ENCODE measurements around the gene SLC12A7.

The SLC12A7 gene

GRCh38 chr5:1116977-1117376, 5.1 kb upstream of the SLC12A7 start:
- H3K9me3 Mint-ChIP-seq: no peaks in the 10 kb centered on the region
- DNase-seq (no peak), ATAC-seq (replicated peaks) (no peak)
- H3K4me3 Mint-ChIP-seq: no peak overlapping the region
- H3K4me1 Mint-ChIP-seq (ENCODE audit: low read depth in 2 of 2): peaks cover 0 to 3% of the 10 kb centered on the region in 2 donors
- H3K27ac Mint-ChIP-seq: no peak overlapping the region
- peaks cover 0 to 26% of the 10 kb centered on the region in 2 donors for H3K27me3 Mint-ChIP-seq
- peaks cover 5% of the 10 kb centered on the region for H3K36me3 Mint-ChIP-seq (ENCODE audit: insufficient read depth)

DNA sequence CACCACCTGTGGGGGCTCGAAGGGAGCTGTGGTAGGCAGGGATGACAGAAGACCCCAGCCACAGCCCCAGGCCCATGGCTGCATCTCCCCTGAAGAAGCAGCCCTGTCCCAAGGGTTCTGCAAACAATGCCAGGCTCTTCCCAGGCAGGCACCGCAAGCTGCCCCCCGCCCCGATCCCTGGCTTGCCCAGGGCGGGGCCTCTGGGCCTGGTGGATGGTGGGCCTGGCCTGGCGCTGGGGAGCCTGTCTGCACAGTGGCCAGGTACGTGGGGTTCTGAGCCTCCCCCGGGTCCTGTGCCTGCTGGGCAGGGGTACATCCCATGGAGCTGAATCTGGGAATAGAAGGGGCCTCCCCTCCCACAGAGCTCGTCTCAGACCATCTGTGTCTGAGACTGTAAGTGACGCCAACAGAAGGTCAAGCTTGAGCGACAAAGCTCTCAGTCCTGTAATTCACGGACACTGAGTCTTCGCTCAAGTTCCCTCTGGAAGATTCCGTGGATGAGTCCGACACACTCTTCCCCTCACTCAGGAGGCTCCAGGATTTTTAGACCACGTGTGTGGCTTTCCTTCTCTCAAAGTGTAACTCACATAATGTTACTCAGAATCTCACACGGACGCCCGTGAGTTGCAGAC, 4.4 kb upstream of the SLC12A7 start:
- no peaks in the 10 kb centered on the region for H3K9me3 Mint-ChIP-seq
- peaks cover 0 to 26% of the 10 kb centered on the region in 2 donors for H3K27me3 Mint-ChIP-seq
- peaks cover 0 to 3% of the 10 kb centered on the region in 2 donors for H3K4me1 Mint-ChIP-seq (ENCODE audit: low read depth in 2 of 2)
- H3K27ac Mint-ChIP-seq: no peak overlapping the region
- no peak for DNase-seq
- no peak for ATAC-seq (replicated peaks)
- H3K4me3 Mint-ChIP-seq: no peak overlapping the region
- H3K36me3 Mint-ChIP-seq (ENCODE audit: insufficient read depth): peaks cover 5% of the 10 kb centered on the region

- peaks cover 5% of the 10 kb centered on the region for H3K36me3 Mint-ChIP-seq (ENCODE audit: insufficient read depth)
- peaks cover 0 to 18% of the 10 kb centered on the region in 2 donors for H3K27me3 Mint-ChIP-seq
- DNase-seq: no peak
- H3K4me1 Mint-ChIP-seq (ENCODE audit: low read depth in 2 of 2): peaks cover 5 to 9% of the 10 kb centered on the region in 2 donors
- no peak overlapping the region for H3K27ac Mint-ChIP-seq
- no peak for ATAC-seq (replicated peaks)
- no peak overlapping the region for H3K4me3 Mint-ChIP-seq
- no peaks in the 10 kb centered on the region for H3K9me3 Mint-ChIP-seq
Measured at GRCh38 chr5:1115123-1115815, 3.4 kb upstream of the SLC12A7 start.

DNA sequence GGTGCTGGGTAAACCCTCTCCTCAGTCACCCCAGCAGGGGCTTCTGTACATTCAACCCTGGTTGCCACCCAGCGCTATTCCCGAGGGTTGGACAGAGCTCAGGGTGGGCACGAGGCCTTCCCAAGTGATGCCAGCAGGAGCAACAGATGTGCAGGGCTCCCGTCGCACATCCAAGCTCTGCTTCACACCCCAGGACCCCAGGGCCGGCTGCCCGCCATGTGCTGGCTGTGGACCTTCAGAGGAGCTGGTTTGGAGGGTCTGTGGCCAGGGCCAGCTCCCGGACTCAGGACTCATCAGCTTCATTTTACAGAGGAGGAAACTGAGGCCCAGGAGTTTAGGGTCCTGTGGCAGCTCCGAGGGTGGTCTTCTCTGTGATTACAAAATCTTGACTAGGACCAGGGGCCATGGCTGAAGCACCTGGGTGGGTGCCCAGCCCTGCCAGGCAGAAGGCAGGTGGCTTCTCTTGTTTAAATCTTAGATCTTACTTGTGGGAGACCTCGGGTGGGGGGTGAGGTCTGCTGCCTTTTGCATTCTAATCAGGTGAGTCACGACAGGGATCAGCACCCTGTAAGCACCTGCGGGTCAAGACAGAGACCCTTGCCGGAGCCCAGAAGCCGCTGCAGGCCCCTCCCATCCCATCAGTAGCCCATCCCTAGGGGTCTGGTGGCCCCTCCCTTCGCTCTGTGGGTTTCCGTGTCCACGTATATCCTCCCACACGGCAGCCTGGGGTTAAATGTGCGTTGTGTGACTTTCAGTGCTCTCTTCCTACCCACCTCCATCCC, 2.1 kb upstream of the SLC12A7 start:
- DNase-seq (no peak), ATAC-seq (replicated peaks) (no peak)
- H3K4me1 Mint-ChIP-seq (ENCODE audit: low read depth in 2 of 2): peaks cover 5 to 14% of the 10 kb centered on the region in 2 donors
- H3K27ac Mint-ChIP-seq: no peak overlapping the region
- peaks cover 0 to 12% of the 10 kb centered on the region in 2 donors for H3K27me3 Mint-ChIP-seq
- H3K9me3 Mint-ChIP-seq: no peaks in the 10 kb centered on the region
- peak overlapping the region in 1 of 2 donors; percentile 67 for H3K4me3 Mint-ChIP-seq
- H3K36me3 Mint-ChIP-seq (ENCODE audit: insufficient read depth): peaks cover 5% of the 10 kb centered on the region

DNA sequence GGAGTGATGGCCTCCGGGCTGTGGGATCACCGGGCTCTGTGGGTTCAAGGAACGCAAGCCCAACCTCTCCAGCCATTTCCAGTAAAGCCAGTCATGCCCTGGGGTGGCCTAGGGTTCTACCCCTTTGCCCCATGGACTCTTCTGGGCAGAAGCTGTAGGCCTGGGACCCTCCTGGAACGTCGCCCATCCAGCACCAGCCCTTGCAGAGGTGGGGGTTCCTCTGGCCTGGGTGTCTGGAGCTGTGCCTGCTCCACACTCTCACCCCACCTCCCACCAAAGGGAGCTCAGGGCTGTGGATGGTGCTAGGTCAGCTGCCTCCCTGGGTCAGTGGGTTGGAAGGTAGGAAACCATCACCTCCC, 1.4 kb upstream of the SLC12A7 start:
- ATAC-seq (replicated peaks): no peak

GRCh38 chr5:1112596-1113331, 901 bp upstream of the SLC12A7 start:
- DNase-seq (no peak), ATAC-seq (replicated peaks) (no peak)
- H3K4me3 Mint-ChIP-seq: peak overlapping the region; percentile 67 to 72
- H3K9me3 Mint-ChIP-seq: no peaks in the 10 kb centered on the region
- peaks cover 0 to 12% of the 10 kb centered on the region in 2 donors for H3K27me3 Mint-ChIP-seq
- peaks cover 9% of the 10 kb centered on the region for H3K36me3 Mint-ChIP-seq (ENCODE audit: insufficient read depth)
- peaks cover 9 to 22% of the 10 kb centered on the region in 2 donors for H3K4me1 Mint-ChIP-seq (ENCODE audit: low read depth in 2 of 2)
- H3K27ac Mint-ChIP-seq: peak overlapping the region in 1 of 2 donors; percentile 51

More for the DNA sequence above, 1.4 kb upstream of the SLC12A7 start:
- Mint-ChIP-seq H3K27me3 (peaks cover 0 to 12% of the 10 kb centered on the region in 2 donors), H3K9me3 (no peaks in the 10 kb centered on the region), H3K4me1 (ENCODE audit: low read depth in 2 of 2) (peaks cover 9 to 17% of the 10 kb centered on the region in 2 donors), H3K4me3 (peak overlapping the region; percentile 8 to 67), H3K27ac (no peak overlapping the region), H3K36me3 (ENCODE audit: insufficient read depth) (peaks cover 8% of the 10 kb centered on the region)
- DNase-seq: no peak

- H3K27me3 Mint-ChIP-seq: peaks cover 0 to 12% of the 10 kb centered on the region in 2 donors
- peak overlapping the region; percentile 64 to 92 for H3K27ac Mint-ChIP-seq
- H3K9me3 Mint-ChIP-seq: no peaks in the 10 kb centered on the region
- peak overlapping the region; percentile 89 for H3K4me3 Mint-ChIP-seq
- ATAC-seq (replicated peaks) (peak; percentile 36), DNase-seq (no peak)
- H3K4me1 Mint-ChIP-seq (ENCODE audit: low read depth in 2 of 2): peaks cover 9 to 32% of the 10 kb centered on the region in 2 donors
- peaks cover 14% of the 10 kb centered on the region for H3K36me3 Mint-ChIP-seq (ENCODE audit: insufficient read depth)
Measured at GRCh38 chr5:1111241-1111726, 579 bp downstream of the SLC12A7 start.

- peaks cover 21% of the 10 kb centered on the region for H3K36me3 Mint-ChIP-seq (ENCODE audit: insufficient read depth)
- H3K27me3 Mint-ChIP-seq: peaks cover 0 to 12% of the 10 kb centered on the region in 2 donors
- ATAC-seq (replicated peaks) (no peak), DNase-seq (peak in 1 of 3 experiments; percentile 10)
- peak overlapping the region; percentile 89 for H3K4me3 Mint-ChIP-seq
- peaks cover 14 to 37% of the 10 kb centered on the region in 2 donors for H3K4me1 Mint-ChIP-seq (ENCODE audit: low read depth in 2 of 2)
- H3K9me3 Mint-ChIP-seq: no peaks in the 10 kb centered on the region
- peak overlapping the region; percentile 64 to 92 for H3K27ac Mint-ChIP-seq
Measured at GRCh38 chr5:1110307-1111240, 1.3 kb downstream of the SLC12A7 start.

DNA sequence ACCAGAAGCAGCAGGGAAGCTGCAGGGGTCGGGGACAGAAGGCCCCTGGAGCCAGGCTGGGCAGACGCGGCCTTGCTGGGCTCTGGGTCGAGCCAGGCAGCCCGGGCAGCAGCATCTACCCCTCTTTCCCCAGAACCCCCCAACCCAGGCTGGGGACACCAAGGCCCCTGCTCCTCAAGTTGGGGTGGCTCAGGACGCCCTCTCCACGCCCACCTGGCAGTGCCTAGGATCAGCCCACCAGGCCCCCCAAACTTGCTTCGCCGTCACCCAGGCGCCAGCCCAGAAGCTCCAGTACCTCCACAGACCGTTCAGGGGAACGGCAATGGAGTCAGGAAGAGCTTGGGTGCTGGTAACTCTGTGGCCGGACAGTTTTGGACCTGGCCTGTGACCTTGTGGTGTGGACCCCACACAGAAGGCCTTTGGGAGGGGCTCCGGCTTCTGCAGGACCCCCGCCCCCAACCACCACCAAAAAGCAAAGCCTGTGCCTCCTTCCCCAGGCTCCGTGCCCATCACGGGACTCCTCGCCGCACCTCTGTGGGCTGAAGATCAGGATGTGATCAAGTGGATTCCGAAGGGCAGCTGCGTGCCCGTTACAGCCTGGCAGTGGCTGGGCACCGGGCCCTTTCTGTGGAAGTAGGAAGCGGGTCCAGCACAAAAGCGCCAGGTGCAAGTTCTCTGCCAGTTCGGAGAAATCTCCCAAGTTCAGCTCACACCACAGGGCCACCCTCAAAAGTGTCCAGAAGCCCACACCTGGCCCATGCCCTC, 2.1 kb downstream of the SLC12A7 start:
- H3K4me3 Mint-ChIP-seq: peak overlapping the region; percentile 89
- no peak for ATAC-seq (replicated peaks)
- no peaks in the 10 kb centered on the region for H3K9me3 Mint-ChIP-seq
- peaks cover 30% of the 10 kb centered on the region for H3K36me3 Mint-ChIP-seq (ENCODE audit: insufficient read depth)
- H3K27ac Mint-ChIP-seq: peak overlapping the region; percentile 64 to 92
- peaks cover 0 to 12% of the 10 kb centered on the region in 2 donors for H3K27me3 Mint-ChIP-seq
- no peak for DNase-seq
- H3K4me1 Mint-ChIP-seq (ENCODE audit: low read depth in 2 of 2): peaks cover 16 to 44% of the 10 kb centered on the region in 2 donors

- H3K27me3 Mint-ChIP-seq: peaks cover 0 to 11% of the 10 kb centered on the region in 2 donors
- peaks cover 24 to 52% of the 10 kb centered on the region in 2 donors for H3K4me1 Mint-ChIP-seq (ENCODE audit: low read depth in 2 of 2)
- peaks cover 37% of the 10 kb centered on the region for H3K36me3 Mint-ChIP-seq (ENCODE audit: insufficient read depth)
- peak overlapping the region in 1 of 2 donors; percentile 21 for H3K4me3 Mint-ChIP-seq
- no peaks in the 10 kb centered on the region for H3K9me3 Mint-ChIP-seq
- ATAC-seq (replicated peaks) (no peak), DNase-seq (no peak)
- peak overlapping the region in 1 of 2 donors; percentile 33 for H3K27ac Mint-ChIP-seq
Measured at GRCh38 chr5:1108865-1109174, 3.0 kb downstream of the SLC12A7 start.

DNA sequence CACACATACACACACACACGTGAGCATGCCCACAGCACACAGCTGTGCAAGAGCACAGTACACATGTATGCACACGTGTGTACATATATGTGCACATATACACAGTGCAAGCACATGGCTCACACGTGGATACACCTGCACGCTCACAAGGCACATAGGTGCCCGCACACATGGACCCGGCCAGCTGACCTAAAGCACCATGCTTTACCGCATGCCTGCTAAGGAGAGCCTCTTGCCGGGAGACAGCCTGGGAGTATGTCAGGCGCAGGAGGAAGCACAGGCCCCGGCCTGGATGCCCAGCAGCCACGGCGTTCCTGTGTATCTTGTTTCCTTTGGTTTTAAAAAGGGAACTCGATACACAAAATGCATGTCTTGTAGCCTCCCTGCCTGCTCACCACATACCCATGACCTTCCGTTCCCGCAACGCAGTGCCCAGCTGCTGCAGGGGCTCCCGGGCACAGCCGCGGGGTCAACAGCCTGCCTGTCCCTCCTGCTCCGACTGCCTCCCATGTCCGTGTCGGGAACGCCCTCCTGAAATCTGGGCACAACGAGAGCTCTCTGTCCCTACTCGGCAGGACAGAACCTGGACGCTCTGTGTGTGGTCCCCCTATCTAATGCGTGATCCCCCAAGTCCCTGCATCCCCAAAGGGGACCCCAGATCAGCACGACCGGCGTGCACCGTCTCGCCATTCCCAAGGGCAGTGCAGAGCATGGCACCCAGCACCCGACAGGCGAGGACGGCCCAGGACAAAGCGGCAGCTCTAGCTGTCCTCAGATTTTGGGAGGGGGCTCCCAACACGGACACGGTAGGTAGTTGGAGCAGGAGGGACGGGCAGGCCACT, 3.6 kb downstream of the SLC12A7 start:
- Mint-ChIP-seq H3K27ac (peak overlapping the region; percentile 33 to 96), H3K4me1 (ENCODE audit: low read depth in 2 of 2) (peaks cover 30 to 57% of the 10 kb centered on the region in 2 donors), H3K4me3 (peak overlapping the region in 1 of 2 donors; percentile 21), H3K9me3 (no peaks in the 10 kb centered on the region), H3K36me3 (ENCODE audit: insufficient read depth) (peaks cover 43% of the 10 kb centered on the region), H3K27me3 (peaks cover 0 to 6% of the 10 kb centered on the region in 2 donors)
- ATAC-seq (replicated peaks) (no peak), DNase-seq (no peak)
